ENCODE data around the gene CPA2. TPM values are rescaled to one million over a fixed set of nuclear protein-coding genes. Genes with fewer than 3 reads are reported as not detected.

CPA2 gene
- total RNA-seq, 5 donors from 2014 or later (not counting 1 experiment from before 2014, with no cell fraction given) = 1.7 to 3.1 (median 2.2) TPM; not detected in 2

- H3K27me3 Mint-ChIP-seq = no peaks in the 10 kb centered on the region
These were observed 4.2 kb upstream of the CPA2 start for GRCh38 chr7:130262448-130262847.

DNA sequence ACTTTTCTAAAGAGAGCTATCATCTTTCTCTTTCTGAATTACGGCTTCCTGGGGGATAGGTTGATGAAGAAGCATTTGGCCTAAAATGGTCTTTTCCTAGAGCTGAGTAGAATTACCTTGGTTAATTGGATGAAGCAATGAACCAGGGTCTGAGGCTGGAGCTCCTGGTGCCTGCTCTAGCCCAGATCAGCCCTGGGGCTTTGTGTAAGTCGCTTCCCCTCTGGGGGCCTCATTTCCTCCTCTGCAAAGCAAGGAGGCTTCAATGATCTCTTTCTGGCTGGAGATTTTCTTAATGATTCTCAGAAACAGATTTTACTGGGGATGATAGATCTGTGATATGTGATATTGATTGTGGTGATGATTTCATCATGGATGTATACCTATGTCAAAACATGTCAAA is 3.5 kb upstream of the CPA2 start:
- H3K4me1 ChIP-seq (ENCODE audit: control insufficient read depth in 1 of 2, extremely low read depth in 1 of 2, insufficient read depth in 2 of 2, low read length in 2 of 2) = no peaks in the 10 kb centered on the region
- CTCF ChIA-PET = no interaction called here
- Mint-ChIP-seq H3K27ac (no peak overlapping the region), H3K4me1 (no peaks in the 10 kb centered on the region), H3K4me3 (no peak overlapping the region), H3K9me3 (no peaks in the 10 kb centered on the region), H3K27me3 (peaks cover 0 to 2% of the 10 kb centered on the region in 2 donors), H3K36me3 (no peaks in the 10 kb centered on the region)
- no peaks in the 10 kb centered on the region for H3K36me3 ChIP-seq (ENCODE audit: control insufficient read depth in 2 of 2, extremely low read depth in 1 of 2, insufficient read depth in 1 of 2, low read length in 1 of 2)
- POLR2A ChIA-PET = interaction anchor here in 1 of 2 donors (0.7 kb wide), 1 partner anchor 542 kb away, joined by 3 read pairs; no protein-coding TSS in a partner anchor
- no CpG with 5 or more reads among the region's 2 CpGs for WGBS (ENCODE audit: insufficient coverage)
- H3K9me3 ChIP-seq = no peaks in the 10 kb centered on the region
- H3K27me3 ChIP-seq (replicated peaks in 1 of 2; ENCODE audit: control insufficient read depth in 2 of 2, extremely low read depth in 1 of 2, insufficient read depth in 2 of 2, low read length in 1 of 2) = peaks cover 0 to 6% of the 10 kb centered on the region in 2 experiments
- ATAC-seq (replicated peaks in 1 of 4) (no peak), DNase-seq (no peak)
- no peak overlapping the region for H3K4me3 ChIP-seq (ENCODE audit: control insufficient read depth in 1 of 2, extremely low read depth in 1 of 2, low read length in 1 of 2)
- no peak overlapping the region for H3K27ac ChIP-seq (ENCODE audit: low read length)

More at GRCh38 chr7:130262448-130262847, 4.2 kb upstream of the CPA2 start:
- ChIA-PET POLR2A (no interaction called here), CTCF (no interaction called here)
- Histone ChIP-seq H3K9me3 (no peaks in the 10 kb centered on the region), H3K4me3 (ENCODE audit: control insufficient read depth in 1 of 2, extremely low read depth in 1 of 2, low read length in 1 of 2) (no peak overlapping the region), H3K27ac (ENCODE audit: low read length) (no peak overlapping the region), H3K4me1 (ENCODE audit: control insufficient read depth in 1 of 2, extremely low read depth in 1 of 2, insufficient read depth in 2 of 2, low read length in 2 of 2) (no peaks in the 10 kb centered on the region), H3K36me3 (ENCODE audit: control insufficient read depth in 2 of 2, extremely low read depth in 1 of 2, insufficient read depth in 1 of 2, low read length in 1 of 2) (no peaks in the 10 kb centered on the region), H3K27me3 (replicated peaks in 1 of 2; ENCODE audit: control insufficient read depth in 2 of 2, extremely low read depth in 1 of 2, insufficient read depth in 2 of 2, low read length in 1 of 2) (peaks cover 0 to 6% of the 10 kb centered on the region in 2 experiments)
- ATAC-seq (replicated peaks in 1 of 4) = no peak
- 0% methylated on average over 1 of the region's 2 CpGs for WGBS (ENCODE audit: insufficient coverage)
- no peaks in the 10 kb centered on the region for H3K9me3 Mint-ChIP-seq
- H3K27ac Mint-ChIP-seq = no peak overlapping the region
- no peak for DNase-seq
- no peak overlapping the region for H3K4me3 Mint-ChIP-seq
- H3K36me3 Mint-ChIP-seq = no peaks in the 10 kb centered on the region
- no peaks in the 10 kb centered on the region for H3K4me1 Mint-ChIP-seq

GRCh38 chr7:130266961-130267321 is 278 bp downstream of the CPA2 start:
- Histone ChIP-seq H3K4me1 (ENCODE audit: control insufficient read depth in 1 of 2, extremely low read depth in 1 of 2, insufficient read depth in 2 of 2, low read length in 2 of 2) (no peaks in the 10 kb centered on the region), H3K4me3 (ENCODE audit: control insufficient read depth in 1 of 2, extremely low read depth in 1 of 2, low read length in 1 of 2) (no peak overlapping the region), H3K27ac (ENCODE audit: low read length) (no peak overlapping the region), H3K27me3 (replicated peaks in 1 of 2; ENCODE audit: control insufficient read depth in 2 of 2, extremely low read depth in 1 of 2, insufficient read depth in 2 of 2, low read length in 1 of 2) (peaks cover 0 to 6% of the 10 kb centered on the region in 2 experiments), H3K9me3 (no peaks in the 10 kb centered on the region), H3K36me3 (ENCODE audit: control insufficient read depth in 2 of 2, extremely low read depth in 1 of 2, insufficient read depth in 1 of 2, low read length in 1 of 2) (no peaks in the 10 kb centered on the region)
- no peaks in the 10 kb centered on the region for H3K36me3 Mint-ChIP-seq
- no peak for DNase-seq
- ChIA-PET POLR2A (no interaction called here), CTCF (no interaction called here)
- H3K9me3 Mint-ChIP-seq = no peaks in the 10 kb centered on the region
- no peak overlapping the region for H3K27ac Mint-ChIP-seq
- H3K27me3 Mint-ChIP-seq = peaks cover 0 to 9% of the 10 kb centered on the region in 2 donors
- WGBS (ENCODE audit: insufficient coverage) = no CpG with 5 or more reads among the region's 1 CpG
- no peak overlapping the region for H3K4me3 Mint-ChIP-seq
- ATAC-seq (replicated peaks in 1 of 4) = no peak
- no peaks in the 10 kb centered on the region for H3K4me1 Mint-ChIP-seq

GRCh38 chr7:130268463-130269317 is 2.0 kb downstream of the CPA2 start:
- Mint-ChIP-seq H3K27me3 (peaks cover 0 to 14% of the 10 kb centered on the region in 2 donors), H3K4me1 (peaks cover 0 to 10% (median 2%) of the 10 kb centered on the region in 3 donors), H3K36me3 (no peaks in the 10 kb centered on the region), H3K4me3 (no peak overlapping the region), H3K27ac (no peak overlapping the region), H3K9me3 (no peaks in the 10 kb centered on the region)
- ATAC-seq (replicated peaks in 1 of 4) (no peak), DNase-seq (no peak)
- no peak overlapping the region for H3K27ac ChIP-seq (ENCODE audit: low read length)
- no CpG with 5 or more reads among the region's 6 CpGs for WGBS (ENCODE audit: insufficient coverage)
- no peak overlapping the region for H3K4me3 ChIP-seq (ENCODE audit: control insufficient read depth in 1 of 2, extremely low read depth in 1 of 2, low read length in 1 of 2)
- H3K4me1 ChIP-seq (ENCODE audit: control insufficient read depth in 1 of 2, extremely low read depth in 1 of 2, insufficient read depth in 2 of 2, low read length in 2 of 2) = peaks cover 2 to 8% of the 10 kb centered on the region in 2 experiments
- ChIA-PET CTCF (no interaction called here), POLR2A (no interaction called here)
- no peaks in the 10 kb centered on the region for H3K36me3 ChIP-seq (ENCODE audit: control insufficient read depth in 2 of 2, extremely low read depth in 1 of 2, insufficient read depth in 1 of 2, low read length in 1 of 2)
- peaks cover 0 to 12% of the 10 kb centered on the region in 2 experiments for H3K27me3 ChIP-seq (replicated peaks in 1 of 2; ENCODE audit: control insufficient read depth in 2 of 2, extremely low read depth in 1 of 2, insufficient read depth in 2 of 2, low read length in 1 of 2)
- H3K9me3 ChIP-seq = no peaks in the 10 kb centered on the region

DNA sequence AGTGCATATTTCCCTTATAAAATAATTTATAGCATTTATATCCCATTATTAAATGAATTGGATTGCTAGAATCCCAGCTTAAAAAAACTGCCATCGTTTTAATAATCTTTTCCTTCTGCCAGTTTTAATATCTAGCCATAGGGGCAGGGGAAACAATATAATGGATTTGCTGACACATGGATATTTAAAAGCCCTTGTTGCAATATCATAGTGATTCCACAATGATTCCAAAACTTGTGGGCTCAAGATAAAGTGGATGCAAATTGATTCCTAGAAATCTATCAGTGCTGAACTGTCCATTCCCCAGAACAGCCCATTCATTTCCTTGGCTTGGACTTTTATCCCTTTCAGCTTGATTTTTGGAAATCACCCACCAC is 2.6 kb downstream of the CPA2 start:
- peaks cover 0 to 18% of the 10 kb centered on the region in 2 donors for H3K27me3 Mint-ChIP-seq
- peaks cover 5 to 8% of the 10 kb centered on the region in 2 experiments for H3K4me1 ChIP-seq (ENCODE audit: control insufficient read depth in 1 of 2, extremely low read depth in 1 of 2, insufficient read depth in 2 of 2, low read length in 2 of 2)
- no CpG with 5 or more reads among the region's 1 CpG for WGBS (ENCODE audit: insufficient coverage)
- no peaks in the 10 kb centered on the region for H3K9me3 Mint-ChIP-seq
- peaks cover 0 to 14% of the 10 kb centered on the region in 2 experiments for H3K27me3 ChIP-seq (replicated peaks in 1 of 2; ENCODE audit: control insufficient read depth in 2 of 2, extremely low read depth in 1 of 2, insufficient read depth in 2 of 2, low read length in 1 of 2)
- no peaks in the 10 kb centered on the region for H3K36me3 Mint-ChIP-seq
- no peak overlapping the region for H3K27ac Mint-ChIP-seq
- no peak for DNase-seq
- no peak overlapping the region for H3K27ac ChIP-seq (ENCODE audit: low read length)
- ChIA-PET CTCF (no interaction called here), POLR2A (no interaction called here)
- H3K36me3 ChIP-seq (ENCODE audit: control insufficient read depth in 2 of 2, extremely low read depth in 1 of 2, insufficient read depth in 1 of 2, low read length in 1 of 2) = no peaks in the 10 kb centered on the region
- no peak overlapping the region for H3K4me3 ChIP-seq (ENCODE audit: control insufficient read depth in 1 of 2, extremely low read depth in 1 of 2, low read length in 1 of 2)
- H3K4me1 Mint-ChIP-seq = peaks cover 2 to 14% (median 5%) of the 10 kb centered on the region in 3 donors
- no peak overlapping the region for H3K4me3 Mint-ChIP-seq
- ATAC-seq (replicated peaks in 1 of 4) = no peak
- no peaks in the 10 kb centered on the region for H3K9me3 ChIP-seq

DNA sequence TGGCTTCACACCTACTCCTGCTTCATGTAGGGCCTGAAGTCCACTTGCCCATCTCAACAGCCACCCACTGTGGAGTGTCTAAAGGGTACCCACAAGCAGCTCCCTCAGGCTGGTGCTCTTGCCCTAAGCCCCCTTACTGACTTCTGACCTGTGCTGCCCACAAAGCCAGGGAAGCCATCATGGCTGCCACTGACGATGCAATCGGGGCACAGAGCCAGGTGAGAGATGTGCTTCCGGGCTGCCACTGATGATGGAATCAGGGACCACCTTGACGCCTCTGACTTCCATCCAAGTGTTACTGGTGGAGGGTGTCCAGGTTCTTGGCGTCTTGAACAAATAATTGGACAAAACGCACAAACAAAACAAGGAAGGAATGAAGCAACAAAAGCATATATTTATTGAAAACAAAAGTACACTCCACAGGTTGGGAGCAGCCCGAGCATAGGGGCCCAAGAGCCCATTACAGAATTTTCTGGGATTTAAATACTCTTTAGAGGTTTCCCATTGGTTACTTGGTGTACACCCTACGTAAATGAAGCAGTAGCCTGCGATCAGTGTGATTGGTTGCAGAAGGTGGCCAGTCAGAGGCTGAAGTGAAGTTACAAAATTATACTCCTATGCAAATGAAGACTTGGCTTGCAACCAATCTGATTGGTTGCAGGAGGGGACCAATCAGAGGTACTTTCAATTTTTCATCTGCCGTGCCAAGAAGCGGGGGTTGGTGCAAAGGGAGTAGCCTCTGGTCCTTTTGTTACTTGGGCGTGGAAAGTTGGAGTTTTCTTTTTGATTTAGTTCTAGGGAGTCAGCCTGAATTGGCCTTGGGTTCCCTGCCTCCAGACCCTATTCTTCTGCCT is 4.5 kb downstream of the CPA2 start:
- 100% methylated on average over 4 of the region's 12 CpGs for WGBS (ENCODE audit: insufficient coverage)
- ChIA-PET CTCF (no interaction called here), POLR2A (no interaction called here)
- no peaks in the 10 kb centered on the region for H3K36me3 Mint-ChIP-seq
- no peak overlapping the region for H3K4me3 ChIP-seq (ENCODE audit: control insufficient read depth in 1 of 2, extremely low read depth in 1 of 2, low read length in 1 of 2)
- no peak overlapping the region for H3K27ac Mint-ChIP-seq
- H3K9me3 Mint-ChIP-seq = no peaks in the 10 kb centered on the region
- ATAC-seq (replicated peaks in 1 of 4) = no peak
- DNase-seq = no peak
- H3K36me3 ChIP-seq (ENCODE audit: control insufficient read depth in 2 of 2, extremely low read depth in 1 of 2, insufficient read depth in 1 of 2, low read length in 1 of 2) = no peaks in the 10 kb centered on the region
- no peaks in the 10 kb centered on the region for H3K9me3 ChIP-seq
- H3K27me3 ChIP-seq (replicated peaks in 1 of 2; ENCODE audit: control insufficient read depth in 2 of 2, extremely low read depth in 1 of 2, insufficient read depth in 2 of 2, low read length in 1 of 2) = peaks cover 0 to 14% of the 10 kb centered on the region in 2 experiments
- H3K4me1 Mint-ChIP-seq = peaks cover 2 to 15% (median 5%) of the 10 kb centered on the region in 3 donors
- no peak overlapping the region for H3K27ac ChIP-seq (ENCODE audit: low read length)
- H3K27me3 Mint-ChIP-seq = peaks cover 0 to 30% of the 10 kb centered on the region in 2 donors
- H3K4me1 ChIP-seq (ENCODE audit: control insufficient read depth in 1 of 2, extremely low read depth in 1 of 2, insufficient read depth in 2 of 2, low read length in 2 of 2) = peaks cover 5 to 8% of the 10 kb centered on the region in 2 experiments
- H3K4me3 Mint-ChIP-seq = no peak overlapping the region

Measured in T-cell (primary cell).